Smooth muscle cell (in vitro differentiated cells): ENCODE measurements around the gene MYT1. TPM values are rescaled to one million over a fixed set of nuclear protein-coding genes. Genes with fewer than 3 reads are reported as not detected.
"Not testable (repeated sequence)": the region's sequence is repeated elsewhere in the genome, so short reads cannot be mapped to it uniquely, and the experiment has no call there.

ENCODE experiments used
- DNase-seq: peaks from one replicate; lab custom pipeline; 2025; ENCODE audit not compliant: unreplicated experiment; lab: John Stamatoyannopoulos, UW
- H2AFZ ChIP-seq: fragments of 200-600 bp; sonication (generic); 2 replicates; pipeline ENCODE4 v1.6.0; 2016; ENCODE audit warnings: antibody characterized with exemption, low read depth, mild to moderate bottlenecking
- H3F3A ChIP-seq: fragments of 200-600 bp; sonication (generic); 2 replicates; pipeline ENCODE4 v1.6.0; 2017; ENCODE audit warnings: antibody characterized with exemption, low read depth
- H3K27ac ChIP-seq: fragments of 200-600 bp; sonication (generic); 2 replicates; pipeline ENCODE4 v1.5.1; 2016; ENCODE audit warnings: low read depth, mild to moderate bottlenecking
- H3K27me3 ChIP-seq: fragments of 200-600 bp; sonication (generic); 2 replicates; pipeline ENCODE4 v1.6.1; 2016; ENCODE audit warnings: low read depth, mild to moderate bottlenecking
- H3K36me3 ChIP-seq: fragments of 200-600 bp; sonication (generic); 2 replicates; pipeline ENCODE4 v1.5.1; 2016; ENCODE audit warnings: low read depth
- H3K4me1 ChIP-seq: fragments of 200-600 bp; sonication (generic); 2 replicates; pipeline ENCODE4 v1.5.1; 2016; ENCODE audit warnings: low read depth
- H3K4me2 ChIP-seq: fragments of 200-600 bp; sonication (generic); 2 replicates; pipeline ENCODE4 v1.6.0; 2016; ENCODE audit warnings: mild to moderate bottlenecking
- H3K4me3 ChIP-seq: fragments of 200-600 bp; sonication (generic); 2 replicates; pipeline ENCODE4 v1.5.1; 2016; ENCODE audit warnings: mild to moderate bottlenecking
- H3K79me2 ChIP-seq: fragments of 200-600 bp; sonication (generic); 2 replicates; pipeline ENCODE4 v1.6.0; 2016; ENCODE audit warnings: low read depth, mild to moderate bottlenecking
- H3K9ac ChIP-seq: fragments of 200-600 bp; sonication (generic); 2 replicates; pipeline ENCODE4 v1.6.0; 2016; ENCODE audit warnings: low read depth
- H3K9me3 ChIP-seq: fragments of 200-600 bp; sonication (generic); replicated peaks from 2 replicates; pipeline ENCODE4 v1.5.1; 2016; ENCODE audit warnings: low read depth
- H4K20me1 ChIP-seq: fragments of 200-600 bp; sonication (generic); 2 replicates; pipeline ENCODE4 v1.6.0; 2016; ENCODE audit warnings: low read depth
- WGBS: methylation state at CpG from one replicate; pipeline ENCODE4 v1.1.7; 2016; ENCODE audit warnings: low lambda C conversion rate; 5-methylcytosine and 5-hydroxymethylcytosine counted together
- polyA plus RNA-seq: library from polyadenylated mRNA; unstranded; fragments of >200 nt; fragmentation: Nextera tagmentation; extraction: Ambion mirVana; gene quantifications from 2 replicates; pipeline ENCODE4 v1.2.1, GENCODE V29; 2016
- total RNA-seq: library from RNA; depleted of rRNA; stranded (reverse); fragments of >200 nt; gene quantifications from 2 replicates; pipeline ENCODE4 v1.2.3, GENCODE V29; 2014
- TF ChIP-seq, protein P1 (sequence below): fragments of 200-600 bp; sonication (generic); IDR thresholded peaks from 2 replicates; pipeline ENCODE4 v1.5.1; 2017; ENCODE audit warnings: borderline replicate concordance, mild to moderate bottlenecking, antibody characterized with exemption; ENCODE audit not compliant: insufficient read depth, poor library complexity, severe bottlenecking

MYT1 gene
- total and polyA plus RNA-seq, 2 experiments from 2014 or later: 0.09 TPM; not detected in 1

DNA sequence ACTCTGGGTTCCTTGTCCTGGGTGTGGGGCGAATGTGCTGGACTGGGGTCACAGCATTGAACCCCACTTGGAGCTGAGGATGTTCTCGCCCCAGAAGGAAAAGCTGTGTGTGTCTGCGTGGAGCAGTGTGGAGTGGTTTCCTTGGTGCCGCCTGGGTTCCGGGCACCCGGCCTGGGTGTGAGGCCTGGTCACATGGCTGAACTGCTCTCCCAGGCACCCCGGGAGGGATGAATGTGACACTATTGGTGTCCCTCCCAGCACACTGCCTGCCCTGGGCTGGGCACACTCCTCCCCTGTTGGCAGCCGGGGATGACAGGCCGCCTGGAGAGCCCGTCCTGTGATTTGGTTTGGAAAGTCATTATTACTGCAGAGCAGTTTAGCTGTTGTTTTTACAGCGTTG, 12.3 kb downstream of the MYT1 start:
- H3K36me3 ChIP-seq: no peaks in the 10 kb centered on the region
- H3K27ac ChIP-seq: no peak overlapping the region
- TF ChIP-seq, protein P1, sequence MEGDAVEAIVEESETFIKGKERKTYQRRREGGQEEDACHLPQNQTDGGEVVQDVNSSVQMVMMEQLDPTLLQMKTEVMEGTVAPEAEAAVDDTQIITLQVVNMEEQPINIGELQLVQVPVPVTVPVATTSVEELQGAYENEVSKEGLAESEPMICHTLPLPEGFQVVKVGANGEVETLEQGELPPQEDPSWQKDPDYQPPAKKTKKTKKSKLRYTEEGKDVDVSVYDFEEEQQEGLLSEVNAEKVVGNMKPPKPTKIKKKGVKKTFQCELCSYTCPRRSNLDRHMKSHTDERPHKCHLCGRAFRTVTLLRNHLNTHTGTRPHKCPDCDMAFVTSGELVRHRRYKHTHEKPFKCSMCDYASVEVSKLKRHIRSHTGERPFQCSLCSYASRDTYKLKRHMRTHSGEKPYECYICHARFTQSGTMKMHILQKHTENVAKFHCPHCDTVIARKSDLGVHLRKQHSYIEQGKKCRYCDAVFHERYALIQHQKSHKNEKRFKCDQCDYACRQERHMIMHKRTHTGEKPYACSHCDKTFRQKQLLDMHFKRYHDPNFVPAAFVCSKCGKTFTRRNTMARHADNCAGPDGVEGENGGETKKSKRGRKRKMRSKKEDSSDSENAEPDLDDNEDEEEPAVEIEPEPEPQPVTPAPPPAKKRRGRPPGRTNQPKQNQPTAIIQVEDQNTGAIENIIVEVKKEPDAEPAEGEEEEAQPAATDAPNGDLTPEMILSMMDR: no peak
- H3F3A ChIP-seq: no peaks in the 10 kb centered on the region
- peaks cover 6% of the 10 kb centered on the region for H3K4me1 ChIP-seq
- H3K27me3 ChIP-seq: peaks cover 26% of the 10 kb centered on the region
- no peak overlapping the region for H3K9ac ChIP-seq
- no peak overlapping the region for H3K4me2 ChIP-seq
- H3K9me3 ChIP-seq: no peaks in the 10 kb centered on the region
- no peak for DNase-seq
- no peaks in the 10 kb centered on the region for H3K79me2 ChIP-seq
- no peak overlapping the region for H3K4me3 ChIP-seq
- no peak overlapping the region for H2AFZ ChIP-seq
- 31% methylated on average over 11 of the region's 11 CpGs for WGBS
- no peaks in the 10 kb centered on the region for H4K20me1 ChIP-seq

DNA sequence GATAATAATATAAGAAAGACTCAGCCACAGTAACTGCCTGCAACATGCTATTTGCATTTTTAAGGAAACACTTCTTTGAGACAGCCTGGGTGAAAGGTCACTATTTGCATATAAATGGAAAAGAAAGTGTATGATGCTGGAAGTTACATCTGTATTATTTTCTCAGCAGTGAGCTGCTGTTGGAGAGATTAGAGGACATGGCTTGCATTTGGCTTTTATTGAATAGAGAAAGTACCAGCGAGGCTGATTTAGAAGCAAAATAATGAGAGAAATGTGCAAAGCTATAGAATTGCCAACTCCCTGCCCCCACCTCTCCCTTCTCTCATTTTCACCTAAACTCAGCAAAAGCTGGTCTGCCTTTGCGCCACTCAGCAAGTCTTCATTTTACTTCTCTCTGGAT, 12.7 kb downstream of the MYT1 start:
- Histone ChIP-seq H3F3A (no peaks in the 10 kb centered on the region), H3K4me2 (no peak overlapping the region), H3K4me3 (no peak overlapping the region), H2AFZ (no peak overlapping the region), H3K36me3 (no peaks in the 10 kb centered on the region), H4K20me1 (no peaks in the 10 kb centered on the region), H3K27me3 (peaks cover 26% of the 10 kb centered on the region), H3K79me2 (no peaks in the 10 kb centered on the region), H3K9ac (no peak overlapping the region), H3K27ac (no peak overlapping the region), H3K4me1 (peaks cover 6% of the 10 kb centered on the region), H3K9me3 (no peaks in the 10 kb centered on the region)
- 35% methylated on average over 2 of the region's 2 CpGs for WGBS
- TF ChIP-seq, protein P1: no peak
- no peak for DNase-seq

DNA sequence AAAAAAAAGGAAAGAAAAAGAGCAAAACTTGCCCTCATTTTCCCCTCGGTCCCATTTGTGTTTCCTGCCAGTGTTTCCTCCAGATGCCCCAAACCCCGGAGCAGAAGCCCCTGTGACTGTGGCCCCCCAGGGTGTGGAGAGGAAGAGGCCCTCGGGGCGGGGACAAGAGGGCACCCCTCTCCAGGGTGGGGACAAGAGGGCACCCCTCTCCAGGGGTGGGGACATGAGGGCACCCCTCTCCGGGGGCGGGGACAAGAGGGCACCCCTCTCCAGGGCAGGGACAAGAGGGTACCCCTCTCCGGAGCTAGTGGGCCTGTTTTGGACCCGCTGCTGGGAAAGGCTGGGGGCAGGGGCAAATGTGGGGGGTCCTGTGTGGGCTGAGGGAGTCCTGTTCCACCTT, 13.1 kb downstream of the MYT1 start:
- Histone ChIP-seq H3K79me2 (no peaks in the 10 kb centered on the region), H3K36me3 (no peaks in the 10 kb centered on the region), H3K27me3 (peaks cover 26% of the 10 kb centered on the region), H3K4me1 (peaks cover 6% of the 10 kb centered on the region), H3K27ac (no peak overlapping the region), H4K20me1 (no peaks in the 10 kb centered on the region), H3K4me3 (no peak overlapping the region), H3F3A (no peaks in the 10 kb centered on the region), H2AFZ (no peak overlapping the region), H3K4me2 (no peak overlapping the region), H3K9me3 (no peaks in the 10 kb centered on the region), H3K9ac (no peak overlapping the region)
- 68% methylated on average over 5 of the region's 8 CpGs for WGBS
- no peak for DNase-seq
- TF ChIP-seq, protein P1: no peak

DNA sequence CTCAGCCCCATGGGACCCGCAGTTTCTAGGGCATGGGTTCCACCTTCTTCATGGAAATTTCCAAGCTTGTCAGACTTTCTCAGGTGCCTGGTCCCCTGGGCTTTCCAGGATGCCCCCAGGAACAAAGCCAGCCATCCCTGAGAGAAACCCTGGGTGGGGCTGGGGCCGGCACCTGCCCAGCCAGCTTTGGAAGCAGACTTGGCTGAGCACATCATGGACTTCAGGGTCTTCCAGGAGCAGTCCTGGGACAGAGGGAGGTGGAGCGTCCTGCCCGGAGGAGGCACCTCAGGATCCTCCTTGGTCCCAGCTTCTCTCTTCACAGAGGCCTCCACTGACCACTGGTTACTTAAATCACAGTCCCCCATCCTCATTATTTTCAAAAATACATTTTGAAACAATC, 13.5 kb downstream of the MYT1 start:
- no peak for DNase-seq
- Histone ChIP-seq H3K9ac (no peak overlapping the region), H3K9me3 (no peaks in the 10 kb centered on the region), H3K4me1 (peaks cover 6% of the 10 kb centered on the region), H4K20me1 (no peaks in the 10 kb centered on the region), H3K27ac (no peak overlapping the region), H3K4me3 (no peak overlapping the region), H3K36me3 (no peaks in the 10 kb centered on the region), H3K27me3 (peaks cover 26% of the 10 kb centered on the region), H3K4me2 (no peak overlapping the region), H3K79me2 (no peaks in the 10 kb centered on the region), H2AFZ (no peak overlapping the region), H3F3A (no peaks in the 10 kb centered on the region)
- WGBS: 93% methylated on average over 4 of the region's 4 CpGs
- TF ChIP-seq, protein P1: no peak

DNA sequence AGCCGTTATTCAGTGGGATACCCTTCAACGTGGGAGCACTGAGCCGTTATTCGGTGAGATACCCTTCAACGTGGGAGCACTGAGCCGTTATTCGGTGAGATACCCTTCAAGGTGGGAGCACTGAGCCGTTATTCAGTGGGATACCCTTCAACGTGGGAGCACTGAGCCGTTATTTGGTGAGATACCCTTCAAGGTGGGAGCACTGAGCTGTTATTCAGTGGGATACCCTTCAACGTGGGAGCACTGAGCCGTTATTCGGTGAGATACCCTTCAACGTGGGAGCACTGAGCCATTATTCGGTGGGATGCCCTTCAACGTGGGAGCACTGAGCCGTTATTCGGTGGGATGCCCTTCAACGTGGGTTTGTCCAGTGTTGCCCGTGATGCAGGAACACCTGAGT, 14.7 kb downstream of the MYT1 start:
- not testable (repeated sequence) for H2AFZ ChIP-seq, H3K27ac ChIP-seq, H3K79me2 ChIP-seq, H3K36me3 ChIP-seq, H3K4me1 ChIP-seq, H3K4me3 ChIP-seq, H3F3A ChIP-seq, H3K9ac ChIP-seq, H3K4me2 ChIP-seq, DNase-seq, H4K20me1 ChIP-seq, H3K9me3 ChIP-seq
- H3K27me3 ChIP-seq: peaks cover 21% of the 10 kb centered on the region
- 93% methylated on average over 20 of the region's 20 CpGs for WGBS
